GM12878 (cell line): ENCODE results near the gene DZANK1. TPM values are rescaled to one million over a fixed set of nuclear protein-coding genes. Genes with fewer than 3 reads are reported as not detected.

Experiments
- ATAC-seq: fragments of 200-7000 bp; cut with Tn5 transposase; 3 replicates; pipeline ENCODE4 v1.9.1; 2020; ENCODE audit warnings: mild to moderate bottlenecking, moderate library complexity
- Bru-seq: library from RNA; stranded (reverse); fragments of 400-500 nt; gene quantifications from one replicate; lab custom pipeline; 2021; lab: Mats Ljungman, UMichigan
- BruChase-seq, 2 experiments: library from RNA; stranded (reverse); fragments of 400-500 nt; gene quantifications; one replicate each; lab custom pipeline; 2021; lab: Mats Ljungman, UMichigan
- BruUV-seq: library from RNA; stranded (reverse); fragments of 400-500 nt; replicated peaks from 2 replicates; lab custom pipeline; 2021; lab: Mats Ljungman, UMichigan
- CTCF ChIA-PET: fragments of 300-600 bp; sonication (Branson Sonifier 250); formaldehyde crosslinking; extraction: SDS; loops from one replicate; lab custom pipeline; 2021; ENCODE audit warnings: inconsistent platforms; lab: Yijun Ruan, JAX
- POLR2A ChIA-PET: fragments of 350-600 bp; formaldehyde crosslinking; extraction: SDS; loops from one replicate; lab custom pipeline; 2021; ENCODE audit warnings: inconsistent platforms; lab: Charles Lee
- RAD21 ChIA-PET: fragments of 300-600 bp; sonication (Branson Sonifier 250); formaldehyde crosslinking; loops from one replicate; lab custom pipeline; 2023; ENCODE audit warnings: antibody characterized with exemption; ENCODE audit not compliant: unreplicated experiment; lab: Charles Lee
- SMC1A ChIA-PET: fragments of 300-600 bp; sonication (Branson Sonifier 250); formaldehyde crosslinking; loops from one replicate; lab custom pipeline; 2023; ENCODE audit not compliant: unreplicated experiment, uncharacterized antibody; lab: Charles Lee
- DNase-seq: peaks from one replicate; pipeline ENCODE4 v3.0.0-alpha.2; 2011; ENCODE audit warnings: low read depth, low spot score
- FAIRE-seq: peaks from 3 replicates; lab custom pipeline; 2011; peaks lifted over from hg19 to GRCh38; lab: Jason Lieb, UNC
- H2AFZ ChIP-seq: 2 replicates; pipeline ENCODE4 v1.6.0; 2011; ENCODE audit warnings: low read depth, low read length, control low read depth; ENCODE audit not compliant: control insufficient read depth
- H3K27ac ChIP-seq: 2 replicates; pipeline ENCODE4 v1.5.1; 2011; ENCODE audit warnings: control low read depth; ENCODE audit not compliant: control insufficient read depth, insufficient read depth
- H3K27me3 ChIP-seq, 2 experiments: replicated peaks in 1 of 2; 2 replicates each; pipeline versions ENCODE4 v1.6.0 to v1.6.1; 2011; ENCODE audit warnings: low read length in 1 of 2; ENCODE audit not compliant: control insufficient read depth in 2 of 2, insufficient read depth in 2 of 2
- H3K36me3 ChIP-seq, 2 experiments: 2 replicates each; pipeline ENCODE4 v1.5.1; 2011; ENCODE audit warnings: low read length in 1 of 2; ENCODE audit not compliant: control insufficient read depth in 2 of 2, insufficient read depth in 2 of 2
- H3K4me1 ChIP-seq: 2 replicates; pipeline ENCODE4 v1.6.1; 2011; ENCODE audit warnings: mild to moderate bottlenecking, low read length, moderate library complexity, mixed read lengths; ENCODE audit not compliant: control insufficient read depth, insufficient read depth
- H3K4me2 ChIP-seq: 2 replicates; pipeline ENCODE4 v1.6.0; 2011; ENCODE audit warnings: control low read depth; ENCODE audit not compliant: control insufficient read depth, insufficient read depth
- H3K4me3 ChIP-seq: fragments of 200-600 bp; sonication (generic); 2 replicates; pipeline ENCODE4 v1.5.1; 2016
- H3K79me2 ChIP-seq: 2 replicates; pipeline ENCODE4 v1.6.0; 2011; ENCODE audit warnings: low read length; ENCODE audit not compliant: control insufficient read depth, insufficient read depth
- H3K9ac ChIP-seq: 2 replicates; pipeline ENCODE4 v1.8.0; 2011; ENCODE audit warnings: low read length, control low read depth, mixed read lengths; ENCODE audit not compliant: control insufficient read depth, insufficient read depth
- H3K9me3 ChIP-seq: replicated peaks from 3 replicates; pipeline ENCODE4 v1.5.1; 2011; ENCODE audit warnings: mild to moderate bottlenecking, low read length; ENCODE audit not compliant: control insufficient read depth, insufficient read depth
- H4K20me1 ChIP-seq: 2 replicates; pipeline ENCODE4 v1.6.0; 2011; ENCODE audit not compliant: control insufficient read depth, insufficient read depth
- ASH2L ChIP-seq: fragments of 300-600, 200-600 bp; sonication (generic); IDR thresholded peaks from 2 replicates; pipeline ENCODE4 v1.6.1; 2017; ENCODE audit warnings: low read depth, mild to moderate bottlenecking, borderline replicate concordance
- BMI1 ChIP-seq: fragments of 450-650 bp; IDR thresholded peaks from 2 replicates; pipeline ENCODE4 v1.6.1; 2016; ENCODE audit warnings: mild to moderate bottlenecking, moderate library complexity, borderline replicate concordance
- CBFB ChIP-seq: IDR thresholded peaks from 2 replicates; pipeline ENCODE4 v1.6.1; 2016; ENCODE audit warnings: antibody characterized with exemption, low read depth
- CHD4 ChIP-seq: fragments of 200-600 bp; sonication (generic); IDR thresholded peaks from 2 replicates; pipeline ENCODE4 v1.6.1; 2016; ENCODE audit warnings: mild to moderate bottlenecking
- IKZF1 ChIP-seq: fragments of 450-650 bp; conservative IDR thresholded peaks from 2 replicates; pipeline ENCODE4 v1.6.1; 2017; ENCODE audit warnings: antibody characterized with exemption, mild to moderate bottlenecking
- KDM1A ChIP-seq: fragments of 200-600 bp; sonication (generic); IDR thresholded peaks from 2 replicates; pipeline ENCODE4 v1.6.1; 2016; ENCODE audit warnings: borderline replicate concordance
- NBN ChIP-seq: fragments of 450-650 bp; IDR thresholded peaks from 2 replicates; pipeline ENCODE4 v1.6.1; 2016
- NFYA ChIP-seq: IDR thresholded peaks from 2 replicates; pipeline ENCODE4 v1.6.1; 2011; ENCODE audit warnings: low read depth, mild to moderate bottlenecking, low read length, improper control_type of control experiment, borderline replicate concordance
- NRF1 ChIP-seq: conservative IDR thresholded peaks from 2 replicates; pipeline ENCODE4 v1.6.1; 2011; ENCODE audit warnings: mild to moderate bottlenecking, low read depth, low read length, improper control_type of control experiment
- PKNOX1 ChIP-seq: fragments of 450-650 bp; IDR thresholded peaks from 2 replicates; pipeline ENCODE4 v1.6.1; 2016; ENCODE audit warnings: mild to moderate bottlenecking
- SIX5 ChIP-seq: IDR thresholded peaks from 2 replicates; pipeline ENCODE4 v1.6.1; 2011; ENCODE audit warnings: mild to moderate bottlenecking, low read depth, low read length, moderate library complexity; ENCODE audit not compliant: severe bottlenecking
- SUPT20H ChIP-seq: IDR thresholded peaks from 2 replicates; pipeline ENCODE4 v1.6.1; 2011; ENCODE audit warnings: low read depth, mild to moderate bottlenecking, low read length, moderate library complexity, borderline replicate concordance; ENCODE audit not compliant: control insufficient read depth
- SUZ12 ChIP-seq: fragments of 200-600 bp; sonication (generic); IDR thresholded peaks from one replicate; pipeline ENCODE4 v1.6.1; 2018; ENCODE audit warnings: antibody characterized with exemption, mild to moderate bottlenecking; ENCODE audit not compliant: unreplicated experiment
- TARDBP ChIP-seq: IDR thresholded peaks from 2 replicates; pipeline ENCODE4 v1.6.1; 2016; ENCODE audit warnings: borderline replicate concordance
- TCF12 ChIP-seq: IDR thresholded peaks from 2 replicates; pipeline ENCODE4 v1.6.1; 2011; ENCODE audit warnings: low read depth, mild to moderate bottlenecking, low read length
- ZNF274 ChIP-seq: IDR thresholded peaks from one replicate; pipeline ENCODE4 v1.8.0; 2011; ENCODE audit not compliant: insufficient read length, insufficient read depth
- WGBS: methylation state at CpG from one replicate; pipeline ENCODE4 v1.1.6; 2016; ENCODE audit warnings: low lambda C conversion rate; ENCODE audit not compliant: insufficient replicate concordance, insufficient coverage; ENCODE audit errors: missing lambda C conversion rate; 5-methylcytosine and 5-hydroxymethylcytosine counted together
- in situ Hi-C: fragments of 300-500 bp; cut with MboI; formaldehyde crosslinking; loops from 9 replicates; pipeline ENCODE4 v1.14.3; 2018; ENCODE audit warnings: mixed read lengths
- intact Hi-C: fragments of 100-400 bp; cut with micrococcal nuclease; formaldehyde crosslinking; loops from one replicate; pipeline ENCODE4 v1.14.2; 2022; ENCODE audit not compliant: unreplicated experiment
- long read RNA-seq, 2 experiments: library from polyadenylated mRNA; unstranded; transcript quantifications; one replicate each; pipeline ENCODE4 v2.0.0, GENCODE V29; 2019 to 2020
- polyA minus RNA-seq, 3 experiments: library from RNA; depleted of rRNA, polyadenylated mRNA; stranded (reverse); fragments of >200 nt; gene quantifications; 2 replicates each; pipeline ENCODE4 v1.2.3, GENCODE V29; 2011
- polyA plus RNA-seq, 11 experiments: library from polyadenylated mRNA; depleted of rRNA in 4 of 11; unstranded in 6 of 11; stranded (reverse) in 5 of 11; fragments of >200 nt; fragmentation: Nextera tagmentation in 4 of 11; fragmentation: Illumina TruSeq in 1 of 11; extraction: Ambion mirVana in 4 of 11; extraction: Trizol in 1 of 11; gene quantifications; 1 replicate in 1 of 11; 2 replicates in 10 of 11; pipeline versions ENCODE4 v1.2.1 to v1.2.3, GENCODE V29; 2011 to 2016; ENCODE audit warnings: inconsistent platforms in 2 of 11, missing spikeins in 2 of 11, low read depth in 1 of 11
- total RNA-seq, 4 experiments: library from RNA; depleted of rRNA in 3 of 4; stranded (reverse); fragments of >200 nt in 3 of 4; fragmentation: Illumina TruSeq in 1 of 4; extraction: Trizol in 1 of 4; gene quantifications; 2 replicates each; pipeline versions ENCODE4 v1.2.1 to v1.2.3, GENCODE V29; 2013 to 2021
- TF ChIP-seq, protein P1 (sequence below): IDR thresholded peaks from 2 replicates; pipeline ENCODE4 v1.6.1; 2012; ENCODE audit warnings: low read length, inconsistent platforms

Gene DZANK1
- 9.9 and 10.9 TPM in 2 replicates for total RNA-seq (2013; cell fraction: nucleolus; rRNA removed)
- total RNA-seq (2014; rRNA removed) (6.2 and 7.1 TPM in 2 replicates), total RNA-seq (2014; rRNA removed; fragmentation: Illumina TruSeq; extraction: Trizol) (6.7 and 8.1 TPM in 2 replicates), total RNA-seq (2021) (4.8 and 5.5 TPM in 2 replicates), polyA plus RNA-seq (2011; rRNA removed) (12.2 and 12.6 TPM in 2 replicates), polyA plus RNA-seq (2014; fragmentation: Illumina TruSeq; extraction: Trizol) (6.8 and 10.4 TPM in 2 replicates), polyA plus RNA-seq (2014; fragmentation: Nextera tagmentation; extraction: Ambion mirVana) (1 to 10 TPM; 6.1 to 7.6 TPM), polyA plus RNA-seq (2014; rRNA removed) (5.9 and 7.7 TPM in 2 replicates), polyA plus RNA-seq (2016; fragmentation: Nextera tagmentation; extraction: Ambion mirVana) (1 to 10 TPM; 3.6 to 3.7 TPM), polyA minus RNA-seq (2011; rRNA and poly(A)+ RNA removed) (7.2 and 9.9 TPM in 2 replicates), Bru-seq, nascent RNA (percentile 58 among the genes with signal in this experiment), BruChase-seq, experiment 1, labeled RNA remaining after a 6-hour chase (percentile 58 among the genes with signal in this experiment), BruChase-seq, experiment 2, labeled RNA remaining after a 2-hour chase (percentile 60 among the genes with signal in this experiment)
- 2.9 TPM for polyA plus RNA-seq (2011; ENCODE audit: low read depth)
- 7.1 and 7.3 TPM in 2 replicates for polyA plus RNA-seq (2011; cell fraction: cytosol; rRNA removed)
- 8.3 and 8.8 TPM in 2 replicates for polyA plus RNA-seq (2011; cell fraction: nucleus; rRNA removed)
- 3.5 and 5.0 TPM in 2 replicates for polyA plus RNA-seq (2012)
- 1.6 and 5.0 TPM in 2 replicates for polyA minus RNA-seq (2011; cell fraction: cytosol; rRNA and poly(A)+ RNA removed)
- 5.0 and 6.1 TPM in 2 replicates for polyA minus RNA-seq (2011; cell fraction: nucleus; rRNA and poly(A)+ RNA removed)
- long read RNA-seq, experiment 1, partial matches to known transcripts: 3 of 4 reads
- long read RNA-seq, experiment 1, other reads (novel, unspliced or antisense): 1 of 4 reads
- long read RNA-seq, experiment 2, partial matches to known transcripts: 20 of 50 reads
- long read RNA-seq, experiment 2, other reads (novel, unspliced or antisense): 29 of 50 reads

- in situ Hi-C loops (no loop called here), intact Hi-C loops (loop anchor here (1.0 to 2.0 kb wide), 2 partner anchors 40 to 54 kb away; partner anchors contain the start of gene SEC23B)
- Histone ChIP-seq H3K36me3 (no peaks in the 10 kb centered on the region; a peak in 2 of 4 replicates), H3K27me3 (no peaks in the 10 kb centered on the region), H3K9me3 (no peaks in the 10 kb centered on the region), H4K20me1 (no peaks in the 10 kb centered on the region), H2AFZ (peak within 1 kb of the TSS; percentile 99), H3K9ac (peak within 1 kb of the TSS; percentile 96), H3K4me1 (no peaks in the 10 kb centered on the region; the same call in 1 of the 2 replicates), H3K27ac (peak within 1 kb of the TSS; percentile 96), H3K79me2 (peaks cover 15% of the 10 kb centered on the region), H3K4me3 (peak within 1 kb of the TSS; percentile 93), H3K4me2 (peak within 1 kb of the TSS; percentile 97)
- ChIA-PET POLR2A (interaction anchor here (0.9 to 2.3 kb wide), 3 partner anchors 30 to 40 kb away, joined by 3 to 20 read pairs (median 13); partner anchors contain the start of genes RBBP9 and SEC23B), SMC1A (interaction anchor here (0.6 to 3.0 kb wide), 7 partner anchors 11 to 100 kb away, joined by 3 to 15 read pairs (median 6); partner anchors contain the start of genes RBBP9, SEC23B and SMIM26), RAD21 (interaction anchor here (1.6 to 2.6 kb wide), 4 partner anchors 29 to 53 kb away, joined by 4 to 11 read pairs (median 6); partner anchors contain the start of genes RBBP9 and SEC23B), CTCF (interaction anchor here (0.9 to 2.0 kb wide), 5 partner anchors 8 to 53 kb away, joined by 3 to 10 read pairs (median 3); partner anchors contain the start of gene SEC23B)
- ATAC-seq (peak; percentile 100), FAIRE-seq (peak; percentile 94), DNase-seq (peak; percentile 75)
- BruUV-seq: no TSS peak
- WGBS: under 1% methylated on average over 44 of the region's 57 CpGs
- TF ChIP-seq NFYA (no peak), CHD4 (no peak), TCF12 (no peak), TARDBP (peak; percentile 82; the same call in 1 of the 2 replicates), ASH2L (peak; percentile 93; the same call in 1 of the 2 replicates), CBFB (peak; percentile 98), SUPT20H (no peak; the same call in 1 of the 2 replicates), SUZ12 (no peak), BMI1 (peak; percentile 76; the same call in 1 of the 2 replicates), ZNF274 (no peak), IKZF1 (peak; percentile 100), NBN (0 out of 2 replicates have a peak, but pooled peaks have one; percentile 58), KDM1A (no peak), SIX5 (peak; percentile 64), NRF1 (no peak), PKNOX1 (0 out of 2 replicates have a peak, but pooled peaks have one; percentile 16)
- TF ChIP-seq, protein P1, sequence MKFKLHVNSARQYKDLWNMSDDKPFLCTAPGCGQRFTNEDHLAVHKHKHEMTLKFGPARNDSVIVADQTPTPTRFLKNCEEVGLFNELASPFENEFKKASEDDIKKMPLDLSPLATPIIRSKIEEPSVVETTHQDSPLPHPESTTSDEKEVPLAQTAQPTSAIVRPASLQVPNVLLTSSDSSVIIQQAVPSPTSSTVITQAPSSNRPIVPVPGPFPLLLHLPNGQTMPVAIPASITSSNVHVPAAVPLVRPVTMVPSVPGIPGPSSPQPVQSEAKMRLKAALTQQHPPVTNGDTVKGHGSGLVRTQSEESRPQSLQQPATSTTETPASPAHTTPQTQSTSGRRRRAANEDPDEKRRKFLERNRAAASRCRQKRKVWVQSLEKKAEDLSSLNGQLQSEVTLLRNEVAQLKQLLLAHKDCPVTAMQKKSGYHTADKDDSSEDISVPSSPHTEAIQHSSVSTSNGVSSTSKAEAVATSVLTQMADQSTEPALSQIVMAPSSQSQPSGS: no peak
Measured at GRCh38 chr20:18466894-18467730, at the start of gene DZANK1, which contains the start of gene POLR3F. Gene DZANK1 (minus strand): TSS chr20:18467030. CDS start chr20:18465358, 1,672 bp downstream. Gene POLR3F (plus strand): TSS chr20:18467390. CDS start chr20:18467507, 117 bp downstream.
